Measurements from ENCODE around the gene PPP2CA. TPM values are rescaled to one million over a fixed set of nuclear protein-coding genes. Genes with fewer than 3 reads are reported as not detected.

The PPP2CA gene
- total and polyA plus RNA-seq, 2 of the 13 experiments (the other 11 are each of a cell fraction or from before 2014, with no cell fraction given) = 82.4 to 171 TPM

GRCh38 chr5:134184155-134185135, 41.4 kb downstream of the PPP2CA start (continued):
- peak; percentile 31; the same call in 1 of the 2 replicates for TF ChIP-seq MAZ (IDR thresholded peaks at IDR 0.05; ENCODE audit: borderline replicate concordance, low read depth, low read length)
- TF ChIP-seq MAZ (CRISPR knock-in tag; IDR thresholded peaks at IDR 0.05; ENCODE audit: low read depth) = 0 out of 2 replicates have a peak, but pooled peaks have one; percentile 36
- no peak for TF ChIP-seq ZC3H13 (CRISPR knock-in tag; IDR thresholded peaks at IDR 0.05)
- TF ChIP-seq POGK (CRISPR knock-in tag; conservative IDR thresholded peaks at IDR 0.05) = 0 out of 2 replicates have a peak, but pooled peaks have one; percentile 43
- TF ChIP-seq ZNF230 (CRISPR knock-in tag; IDR thresholded peaks at IDR 0.05) = 0 out of 2 replicates have a peak, but pooled peaks have one; percentile 43
- TF ChIP-seq, protein P1, sequence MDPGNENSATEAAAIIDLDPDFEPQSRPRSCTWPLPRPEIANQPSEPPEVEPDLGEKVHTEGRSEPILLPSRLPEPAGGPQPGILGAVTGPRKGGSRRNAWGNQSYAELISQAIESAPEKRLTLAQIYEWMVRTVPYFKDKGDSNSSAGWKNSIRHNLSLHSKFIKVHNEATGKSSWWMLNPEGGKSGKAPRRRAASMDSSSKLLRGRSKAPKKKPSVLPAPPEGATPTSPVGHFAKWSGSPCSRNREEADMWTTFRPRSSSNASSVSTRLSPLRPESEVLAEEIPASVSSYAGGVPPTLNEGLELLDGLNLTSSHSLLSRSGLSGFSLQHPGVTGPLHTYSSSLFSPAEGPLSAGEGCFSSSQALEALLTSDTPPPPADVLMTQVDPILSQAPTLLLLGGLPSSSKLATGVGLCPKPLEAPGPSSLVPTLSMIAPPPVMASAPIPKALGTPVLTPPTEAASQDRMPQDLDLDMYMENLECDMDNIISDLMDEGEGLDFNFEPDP (CRISPR knock-in tag; conservative IDR thresholded peaks at IDR 0.05) = 0 out of 2 replicates have a peak, but pooled peaks have one; percentile 60
- TF ChIP-seq ARNT2 (CRISPR knock-in tag; IDR thresholded peaks at IDR 0.05; ENCODE audit: low read depth) = 0 out of 2 replicates have a peak, but pooled peaks have one; percentile 5
- no peak for TF ChIP-seq JUN (CRISPR knock-in tag; IDR thresholded peaks at IDR 0.05)
- no peak for TF ChIP-seq RBM22 (optimal IDR thresholded peaks at IDR 0.05; ENCODE audit: low read length)
- no peak for TF ChIP-seq HNRNPLL (IDR thresholded peaks at IDR 0.05; ENCODE audit: low read depth, low read length, poor library complexity, severe bottlenecking)
- 0 out of 2 replicates have a peak, but pooled peaks have one; percentile 47 for TF ChIP-seq ZNF350 (CRISPR knock-in tag; IDR thresholded peaks at IDR 0.05; ENCODE audit: borderline replicate concordance, low read depth)
- TF ChIP-seq RAD21 (CRISPR knock-in tag; IDR thresholded peaks at IDR 0.05) = peak; percentile 88
- TF ChIP-seq BHLHE40 (IDR thresholded peaks at IDR 0.05; ENCODE audit: low read length) = 0 out of 2 replicates have a peak, but pooled peaks have one; percentile 5
- TF ChIP-seq, protein P2, sequence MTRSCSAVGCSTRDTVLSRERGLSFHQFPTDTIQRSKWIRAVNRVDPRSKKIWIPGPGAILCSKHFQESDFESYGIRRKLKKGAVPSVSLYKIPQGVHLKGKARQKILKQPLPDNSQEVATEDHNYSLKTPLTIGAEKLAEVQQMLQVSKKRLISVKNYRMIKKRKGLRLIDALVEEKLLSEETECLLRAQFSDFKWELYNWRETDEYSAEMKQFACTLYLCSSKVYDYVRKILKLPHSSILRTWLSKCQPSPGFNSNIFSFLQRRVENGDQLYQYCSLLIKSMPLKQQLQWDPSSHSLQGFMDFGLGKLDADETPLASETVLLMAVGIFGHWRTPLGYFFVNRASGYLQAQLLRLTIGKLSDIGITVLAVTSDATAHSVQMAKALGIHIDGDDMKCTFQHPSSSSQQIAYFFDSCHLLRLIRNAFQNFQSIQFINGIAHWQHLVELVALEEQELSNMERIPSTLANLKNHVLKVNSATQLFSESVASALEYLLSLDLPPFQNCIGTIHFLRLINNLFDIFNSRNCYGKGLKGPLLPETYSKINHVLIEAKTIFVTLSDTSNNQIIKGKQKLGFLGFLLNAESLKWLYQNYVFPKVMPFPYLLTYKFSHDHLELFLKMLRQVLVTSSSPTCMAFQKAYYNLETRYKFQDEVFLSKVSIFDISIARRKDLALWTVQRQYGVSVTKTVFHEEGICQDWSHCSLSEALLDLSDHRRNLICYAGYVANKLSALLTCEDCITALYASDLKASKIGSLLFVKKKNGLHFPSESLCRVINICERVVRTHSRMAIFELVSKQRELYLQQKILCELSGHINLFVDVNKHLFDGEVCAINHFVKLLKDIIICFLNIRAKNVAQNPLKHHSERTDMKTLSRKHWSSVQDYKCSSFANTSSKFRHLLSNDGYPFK (CRISPR knock-in tag; IDR thresholded peaks at IDR 0.05; ENCODE audit: borderline replicate concordance) = 0 out of 2 replicates have a peak, but pooled peaks have one; percentile 29
- TF ChIP-seq ZNF784 (CRISPR knock-in tag; IDR thresholded peaks at IDR 0.05; ENCODE audit: borderline replicate concordance) = no peak
- 0 out of 2 replicates have a peak, but pooled peaks have one; percentile 32 for TF ChIP-seq ERF (CRISPR knock-in tag; IDR thresholded peaks at IDR 0.05)
- no peak for TF ChIP-seq AGO2 (optimal IDR thresholded peaks at IDR 0.05; ENCODE audit: low read depth, low read length)

All from HepG2 (cell line).